UCSD-AML1 (cell line): ENCODE data around the gene FAM184A.

Experiments
- DNase-seq: peaks from one replicate; lab custom pipeline; 2025; ENCODE audit not compliant: unreplicated experiment; lab: John Stamatoyannopoulos, UW

FAM184A gene

GRCh38 chr6:118918329-118918725 lies 160.1 kb downstream of the FAM184A start:
- DNase-seq = no peak

- no peak for DNase-seq
Observed at GRCh38 chr6:118917546-118918328, 160.7 kb downstream of the FAM184A start.

- DNase-seq = no peak
Observed at GRCh38 chr6:118914598-118914997, 163.9 kb downstream of the FAM184A start.

- DNase-seq = no peak
Observed at GRCh38 chr6:118913161-118913560, 165.3 kb downstream of the FAM184A start.

- no peak for DNase-seq
Observed at GRCh38 chr6:118912646-118913045, 165.8 kb downstream of the FAM184A start.
